GM12878 (cell line): ENCODE results near the gene PCDHA1. TPM values are rescaled to one million over a fixed set of nuclear protein-coding genes. Genes with fewer than 3 reads are reported as not detected.

Experiments
- ATAC-seq: fragments of 200-7000 bp; cut with Tn5 transposase; 3 replicates; pipeline ENCODE4 v1.9.1; 2020; ENCODE audit warnings: mild to moderate bottlenecking, moderate library complexity
- BruUV-seq: library from RNA; stranded (reverse); fragments of 400-500 nt; replicated peaks from 2 replicates; lab custom pipeline; 2021; lab: Mats Ljungman, UMichigan
- CTCF ChIA-PET: fragments of 300-600 bp; sonication (Branson Sonifier 250); formaldehyde crosslinking; extraction: SDS; loops from one replicate; lab custom pipeline; 2021; ENCODE audit warnings: inconsistent platforms; lab: Yijun Ruan, JAX
- POLR2A ChIA-PET: fragments of 350-600 bp; formaldehyde crosslinking; extraction: SDS; loops from one replicate; lab custom pipeline; 2021; ENCODE audit warnings: inconsistent platforms; lab: Charles Lee
- RAD21 ChIA-PET: fragments of 300-600 bp; sonication (Branson Sonifier 250); formaldehyde crosslinking; loops from one replicate; lab custom pipeline; 2023; ENCODE audit warnings: antibody characterized with exemption; ENCODE audit not compliant: unreplicated experiment; lab: Charles Lee
- SMC1A ChIA-PET: fragments of 300-600 bp; sonication (Branson Sonifier 250); formaldehyde crosslinking; loops from one replicate; lab custom pipeline; 2023; ENCODE audit not compliant: unreplicated experiment, uncharacterized antibody; lab: Charles Lee
- DNase-seq: peaks from one replicate; pipeline ENCODE4 v3.0.0-alpha.2; 2011; ENCODE audit warnings: low read depth, low spot score
- FAIRE-seq: peaks from 3 replicates; lab custom pipeline; 2011; peaks lifted over from hg19 to GRCh38; lab: Jason Lieb, UNC
- H2AFZ ChIP-seq: 2 replicates; pipeline ENCODE4 v1.6.0; 2011; ENCODE audit warnings: low read depth, low read length, control low read depth; ENCODE audit not compliant: control insufficient read depth
- H3K27ac ChIP-seq: 2 replicates; pipeline ENCODE4 v1.5.1; 2011; ENCODE audit warnings: control low read depth; ENCODE audit not compliant: control insufficient read depth, insufficient read depth
- H3K27me3 ChIP-seq, 2 experiments: replicated peaks in 1 of 2; 2 replicates each; pipeline versions ENCODE4 v1.6.0 to v1.6.1; 2011; ENCODE audit warnings: low read length in 1 of 2; ENCODE audit not compliant: control insufficient read depth in 2 of 2, insufficient read depth in 2 of 2
- H3K36me3 ChIP-seq, 2 experiments: 2 replicates each; pipeline ENCODE4 v1.5.1; 2011; ENCODE audit warnings: low read length in 1 of 2; ENCODE audit not compliant: control insufficient read depth in 2 of 2, insufficient read depth in 2 of 2
- H3K4me1 ChIP-seq: 2 replicates; pipeline ENCODE4 v1.6.1; 2011; ENCODE audit warnings: mild to moderate bottlenecking, low read length, moderate library complexity, mixed read lengths; ENCODE audit not compliant: control insufficient read depth, insufficient read depth
- H3K4me2 ChIP-seq: 2 replicates; pipeline ENCODE4 v1.6.0; 2011; ENCODE audit warnings: control low read depth; ENCODE audit not compliant: control insufficient read depth, insufficient read depth
- H3K4me3 ChIP-seq: fragments of 200-600 bp; sonication (generic); 2 replicates; pipeline ENCODE4 v1.5.1; 2016
- H3K79me2 ChIP-seq: 2 replicates; pipeline ENCODE4 v1.6.0; 2011; ENCODE audit warnings: low read length; ENCODE audit not compliant: control insufficient read depth, insufficient read depth
- H3K9ac ChIP-seq: 2 replicates; pipeline ENCODE4 v1.8.0; 2011; ENCODE audit warnings: low read length, control low read depth, mixed read lengths; ENCODE audit not compliant: control insufficient read depth, insufficient read depth
- H3K9me3 ChIP-seq: replicated peaks from 3 replicates; pipeline ENCODE4 v1.5.1; 2011; ENCODE audit warnings: mild to moderate bottlenecking, low read length; ENCODE audit not compliant: control insufficient read depth, insufficient read depth
- H4K20me1 ChIP-seq: 2 replicates; pipeline ENCODE4 v1.6.0; 2011; ENCODE audit not compliant: control insufficient read depth, insufficient read depth
- CBFB ChIP-seq: IDR thresholded peaks from 2 replicates; pipeline ENCODE4 v1.6.1; 2016; ENCODE audit warnings: antibody characterized with exemption, low read depth
- CHD1 ChIP-seq: IDR thresholded peaks from 2 replicates; pipeline ENCODE4 v1.6.1; 2012; ENCODE audit warnings: low read depth, low read length, improper control_type of control experiment
- FOXK2 ChIP-seq: fragments of 450-650 bp; IDR thresholded peaks from 2 replicates; pipeline ENCODE4 v1.6.1; 2017; ENCODE audit warnings: mild to moderate bottlenecking, moderate library complexity
- IKZF2 ChIP-seq, 2 experiments: fragments of 450-650 bp; IDR thresholded peaks; 2 replicates each; pipeline ENCODE4 v1.6.1; 2017; ENCODE audit warnings: mild to moderate bottlenecking in 2 of 2, moderate library complexity in 2 of 2
- MEF2A ChIP-seq: IDR thresholded peaks from 2 replicates; pipeline ENCODE4 v1.6.1; 2011; ENCODE audit warnings: low read depth, mild to moderate bottlenecking, low read length, moderate library complexity; ENCODE audit not compliant: insufficient read depth
- MTA2 ChIP-seq: fragments of 450-650 bp; IDR thresholded peaks from 2 replicates; pipeline ENCODE4 v1.6.1; 2016; ENCODE audit warnings: low read depth, mild to moderate bottlenecking, moderate library complexity
- NBN ChIP-seq: fragments of 450-650 bp; IDR thresholded peaks from 2 replicates; pipeline ENCODE4 v1.6.1; 2016
- RB1 ChIP-seq: fragments of 450-650 bp; formaldehyde crosslinking; IDR thresholded peaks from 2 replicates; pipeline ENCODE4 v1.6.1; 2017; ENCODE audit warnings: mild to moderate bottlenecking, borderline replicate concordance
- SIN3A ChIP-seq: IDR thresholded peaks from 2 replicates; pipeline ENCODE4 v1.6.1; 2012; ENCODE audit warnings: low read depth, low read length, improper control_type of control experiment
- SMC3 ChIP-seq: IDR thresholded peaks from 2 replicates; pipeline ENCODE4 v1.6.1; 2011; ENCODE audit warnings: low read length, improper control_type of control experiment, borderline replicate concordance
- SREBF1 ChIP-seq: IDR thresholded peaks from 2 replicates; pipeline ENCODE4 v1.6.1; 2012; ENCODE audit warnings: mild to moderate bottlenecking, low read length
- STAT1 ChIP-seq: fragments of 450-650 bp; conservative IDR thresholded peaks from 2 replicates; pipeline ENCODE4 v1.6.1; 2014; ENCODE audit warnings: antibody characterized with exemption, mild to moderate bottlenecking
- SUZ12 ChIP-seq: fragments of 200-600 bp; sonication (generic); IDR thresholded peaks from one replicate; pipeline ENCODE4 v1.6.1; 2018; ENCODE audit warnings: antibody characterized with exemption, mild to moderate bottlenecking; ENCODE audit not compliant: unreplicated experiment
- ZNF274 ChIP-seq: IDR thresholded peaks from one replicate; pipeline ENCODE4 v1.8.0; 2011; ENCODE audit not compliant: insufficient read length, insufficient read depth
- in situ Hi-C: fragments of 300-500 bp; cut with MboI; formaldehyde crosslinking; loops from 9 replicates; pipeline ENCODE4 v1.14.3; 2018; ENCODE audit warnings: mixed read lengths
- intact Hi-C: fragments of 100-400 bp; cut with micrococcal nuclease; formaldehyde crosslinking; loops from one replicate; pipeline ENCODE4 v1.14.2; 2022; ENCODE audit not compliant: unreplicated experiment
- polyA plus RNA-seq, 11 experiments: library from polyadenylated mRNA; depleted of rRNA in 4 of 11; unstranded in 6 of 11; stranded (reverse) in 5 of 11; fragments of >200 nt; fragmentation: Nextera tagmentation in 4 of 11; fragmentation: Illumina TruSeq in 1 of 11; extraction: Ambion mirVana in 4 of 11; extraction: Trizol in 1 of 11; gene quantifications; 1 replicate in 1 of 11; 2 replicates in 10 of 11; pipeline versions ENCODE4 v1.2.1 to v1.2.3, GENCODE V29; 2011 to 2016; ENCODE audit warnings: inconsistent platforms in 2 of 11, missing spikeins in 2 of 11, low read depth in 1 of 11
- total RNA-seq, 4 experiments: library from RNA; depleted of rRNA in 3 of 4; stranded (reverse); fragments of >200 nt in 3 of 4; fragmentation: Illumina TruSeq in 1 of 4; extraction: Trizol in 1 of 4; gene quantifications; 2 replicates each; pipeline versions ENCODE4 v1.2.1 to v1.2.3, GENCODE V29; 2013 to 2021
- TF ChIP-seq, protein P1 (sequence below): IDR thresholded peaks from 2 replicates; pipeline ENCODE4 v1.6.1; 2012; ENCODE audit warnings: low read depth, low read length, improper control_type of control experiment
- TF ChIP-seq, protein P2 (sequence below): fragments of 450-650 bp; IDR thresholded peaks from 2 replicates; pipeline ENCODE4 v1.6.1; 2014; ENCODE audit warnings: mild to moderate bottlenecking

Gene PCDHA1
- total and polyA plus RNA-seq, 10 of the 15 experiments (the other 5 are each of a cell fraction or from before 2014, with no cell fraction given), result 0.03 TPM; not detected in 9

DNA sequence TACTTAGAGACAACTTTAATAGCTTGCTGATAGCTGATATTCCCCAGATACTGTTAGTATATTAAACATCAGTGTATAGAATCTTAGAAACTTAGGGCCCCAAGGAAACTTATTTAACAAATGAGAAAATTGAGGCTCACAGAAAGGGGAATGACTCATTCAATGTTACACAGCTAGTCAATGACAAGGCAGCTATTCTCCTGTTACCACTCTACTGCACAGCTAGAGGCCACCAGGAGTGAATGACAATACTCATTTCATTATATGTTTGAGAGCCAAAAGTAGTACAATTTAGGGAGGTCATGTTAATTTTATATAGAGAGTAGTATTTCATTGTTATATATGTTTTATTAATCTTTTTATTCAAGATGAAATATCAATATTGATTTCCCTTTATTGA, 232.0 kb downstream of the PCDHA1 start:
- no peak for TF ChIP-seq RB1
- TF ChIP-seq MEF2A, result no peak
- TF ChIP-seq NBN, result no peak
- no peak for TF ChIP-seq CHD1
- TF ChIP-seq, protein P1, sequence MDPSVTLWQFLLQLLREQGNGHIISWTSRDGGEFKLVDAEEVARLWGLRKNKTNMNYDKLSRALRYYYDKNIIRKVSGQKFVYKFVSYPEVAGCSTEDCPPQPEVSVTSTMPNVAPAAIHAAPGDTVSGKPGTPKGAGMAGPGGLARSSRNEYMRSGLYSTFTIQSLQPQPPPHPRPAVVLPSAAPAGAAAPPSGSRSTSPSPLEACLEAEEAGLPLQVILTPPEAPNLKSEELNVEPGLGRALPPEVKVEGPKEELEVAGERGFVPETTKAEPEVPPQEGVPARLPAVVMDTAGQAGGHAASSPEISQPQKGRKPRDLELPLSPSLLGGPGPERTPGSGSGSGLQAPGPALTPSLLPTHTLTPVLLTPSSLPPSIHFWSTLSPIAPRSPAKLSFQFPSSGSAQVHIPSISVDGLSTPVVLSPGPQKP, result no peak
- TF ChIP-seq SREBF1, result no peak
- TF ChIP-seq MTA2, result no peak
- TF ChIP-seq, protein P2, sequence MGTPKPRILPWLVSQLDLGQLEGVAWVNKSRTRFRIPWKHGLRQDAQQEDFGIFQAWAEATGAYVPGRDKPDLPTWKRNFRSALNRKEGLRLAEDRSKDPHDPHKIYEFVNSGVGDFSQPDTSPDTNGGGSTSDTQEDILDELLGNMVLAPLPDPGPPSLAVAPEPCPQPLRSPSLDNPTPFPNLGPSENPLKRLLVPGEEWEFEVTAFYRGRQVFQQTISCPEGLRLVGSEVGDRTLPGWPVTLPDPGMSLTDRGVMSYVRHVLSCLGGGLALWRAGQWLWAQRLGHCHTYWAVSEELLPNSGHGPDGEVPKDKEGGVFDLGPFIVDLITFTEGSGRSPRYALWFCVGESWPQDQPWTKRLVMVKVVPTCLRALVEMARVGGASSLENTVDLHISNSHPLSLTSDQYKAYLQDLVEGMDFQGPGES, result no peak
- no peak for TF ChIP-seq IKZF2 (IDR thresholded peaks at IDR 0.05)
- TF ChIP-seq FOXK2, result no peak
- no peak for TF ChIP-seq CBFB
- TF ChIP-seq ZNF274, result no peak
- no peak for TF ChIP-seq SIN3A
- TF ChIP-seq SMC3, result no peak
- TF ChIP-seq STAT1, result no peak
- TF ChIP-seq SUZ12, result no peak
- Histone ChIP-seq H3K27me3 (no peaks in the 10 kb centered on the region), H3K36me3 (no peaks in the 10 kb centered on the region), H3K4me1 (no peaks in the 10 kb centered on the region), H2AFZ (no peak overlapping the region), H3K4me3 (no peak overlapping the region), H3K4me2 (no peak overlapping the region), H3K9ac (no peak overlapping the region), H3K79me2 (no peaks in the 10 kb centered on the region), H3K9me3 (no peaks in the 10 kb centered on the region), H4K20me1 (no peaks in the 10 kb centered on the region), H3K27ac (no peak overlapping the region)
- in situ Hi-C loops, result no loop called here
- POLR2A ChIA-PET, result no interaction called here
- ATAC-seq (no peak), FAIRE-seq (no peak), DNase-seq (no peak)
- RAD21 ChIA-PET, result no interaction called here
- SMC1A ChIA-PET, result interaction anchor here (1.1 kb wide), 1 partner anchor 12 kb away, joined by 3 read pairs; no protein-coding TSS in a partner anchor
- intact Hi-C loops, result no loop called here
- no TSS peak for BruUV-seq
- CTCF ChIA-PET, result no interaction called here
